A172 (cell line): ENCODE measurements around the gene ANKRD60. TPM values are rescaled to one million over a fixed set of nuclear protein-coding genes. Genes with fewer than 3 reads are reported as not detected.

ENCODE experiments used
- DNase-seq: peaks from one replicate; pipeline ENCODE4 v3.0.0-alpha.2; 2015; ENCODE audit warnings: low spot score
- total RNA-seq: library from RNA; depleted of rRNA; stranded (reverse); fragments of >200 nt; shearing (Covaris generic); gene quantifications from 2 replicates; pipeline ENCODE4 v1.2.3, GENCODE V29; 2014

The ANKRD60 gene
- total RNA-seq, 1 experiment from 2014 or later: not detected

DNA sequence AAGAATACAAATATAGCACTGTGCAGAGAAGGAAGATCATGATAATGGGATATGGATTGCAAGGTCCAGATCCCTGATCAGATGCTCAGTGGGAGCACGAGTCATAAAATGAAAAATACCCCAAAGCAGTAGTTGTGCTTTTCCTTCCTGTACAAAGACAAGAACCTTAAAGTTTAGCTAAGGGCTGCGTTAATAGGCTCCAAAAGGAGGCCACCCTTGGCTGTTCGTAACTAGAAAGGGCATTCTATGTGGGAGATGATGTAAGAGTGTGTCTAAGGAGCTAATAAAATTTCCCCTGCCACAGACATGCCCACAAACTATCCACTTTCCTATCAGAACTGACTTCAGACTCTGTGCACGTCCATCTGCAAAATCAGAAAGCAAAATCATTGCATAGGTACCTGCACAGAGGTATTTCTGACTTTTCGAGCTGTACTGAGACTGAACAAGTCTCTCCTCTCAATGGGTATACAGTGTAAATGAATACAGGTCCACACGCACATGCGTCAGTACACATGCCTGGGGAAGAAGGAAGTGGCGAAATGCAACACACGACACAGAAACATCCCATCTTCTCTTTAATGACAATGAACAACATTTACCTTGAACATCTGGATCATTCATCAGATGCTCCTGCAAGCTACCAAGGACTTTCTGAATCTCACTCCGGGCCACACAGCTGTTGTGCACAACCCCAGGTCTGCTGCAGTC, 16.9 kb upstream of the ANKRD60 start:
- no peak for DNase-seq

DNA sequence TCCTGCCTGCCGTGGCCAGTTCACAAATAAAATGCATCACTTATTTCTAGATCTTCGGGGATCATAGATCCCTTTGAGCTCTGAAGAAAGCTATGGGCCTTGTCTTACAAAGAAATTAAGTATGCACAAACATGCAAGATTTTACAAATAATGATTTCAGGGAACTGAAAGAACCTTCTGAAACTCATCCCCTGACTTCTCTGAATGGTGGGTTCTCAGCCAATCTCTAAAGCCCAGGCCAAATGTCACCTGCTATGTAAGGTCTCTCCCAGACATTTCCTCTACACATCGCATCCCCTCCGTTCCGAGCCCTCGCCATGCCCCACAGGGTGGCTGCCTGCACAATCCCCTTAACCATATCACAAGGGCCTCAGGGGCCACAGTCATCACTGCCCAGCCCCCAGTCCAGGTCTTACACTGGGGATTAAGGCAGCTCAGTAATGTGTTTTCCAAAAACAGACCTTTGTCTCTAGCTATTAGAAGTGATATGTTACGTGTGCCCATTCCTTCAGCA, 16.1 kb upstream of the ANKRD60 start:
- no peak for DNase-seq

DNA sequence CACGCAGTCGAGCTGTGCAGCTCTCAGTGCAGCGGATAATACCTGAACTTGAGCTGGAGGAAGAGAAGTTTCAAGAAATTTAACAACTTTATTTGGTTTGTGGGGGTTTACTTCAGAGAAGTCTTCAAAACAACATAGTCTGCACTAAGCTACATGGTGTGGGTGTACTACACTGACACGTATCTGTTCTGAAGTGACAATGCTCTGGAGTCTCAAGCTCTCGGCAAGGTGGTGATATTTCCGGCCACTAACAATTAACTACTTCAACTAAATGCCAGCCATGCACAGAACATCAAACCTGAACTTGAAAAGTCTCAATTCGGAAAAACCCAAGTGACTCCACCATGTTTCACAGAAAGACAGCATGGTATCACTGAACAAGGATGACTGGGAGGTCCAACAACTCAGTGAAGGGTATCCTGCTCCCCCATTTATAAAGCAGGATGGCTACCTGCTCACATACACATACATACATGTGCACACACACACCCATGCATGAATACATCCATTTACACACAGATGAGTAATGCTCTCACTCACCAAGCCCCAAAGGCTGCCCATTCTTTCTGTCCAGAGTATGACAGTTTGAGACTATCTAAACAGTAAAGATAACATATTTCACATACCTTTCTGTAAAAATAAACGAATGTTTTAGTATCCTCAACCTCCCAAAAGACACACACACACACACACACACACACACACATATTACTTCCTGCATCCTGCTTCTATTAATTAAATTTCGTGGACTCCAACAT, 15.4 kb upstream of the ANKRD60 start:
- DNase-seq: no peak

DNA sequence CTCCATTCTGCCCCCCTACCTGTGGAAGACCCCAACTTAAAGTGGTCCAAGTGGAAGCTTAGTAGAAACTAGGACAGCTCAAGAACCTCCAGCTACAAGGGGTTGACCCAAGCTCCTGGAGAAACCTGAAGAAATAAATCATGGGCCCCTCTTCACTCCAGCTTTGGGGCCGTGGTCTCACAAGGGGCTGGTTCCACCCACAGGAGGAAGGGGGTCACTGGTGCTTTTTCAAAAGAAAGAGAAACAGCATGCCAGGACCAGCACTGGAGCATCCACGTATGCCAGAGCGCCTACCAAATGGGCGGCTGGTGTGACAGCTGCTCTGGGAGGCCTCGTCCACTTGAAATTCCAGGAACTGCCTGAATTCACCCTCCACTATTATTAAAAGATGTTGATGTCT, 14.4 kb upstream of the ANKRD60 start:
- no peak for DNase-seq

DNA sequence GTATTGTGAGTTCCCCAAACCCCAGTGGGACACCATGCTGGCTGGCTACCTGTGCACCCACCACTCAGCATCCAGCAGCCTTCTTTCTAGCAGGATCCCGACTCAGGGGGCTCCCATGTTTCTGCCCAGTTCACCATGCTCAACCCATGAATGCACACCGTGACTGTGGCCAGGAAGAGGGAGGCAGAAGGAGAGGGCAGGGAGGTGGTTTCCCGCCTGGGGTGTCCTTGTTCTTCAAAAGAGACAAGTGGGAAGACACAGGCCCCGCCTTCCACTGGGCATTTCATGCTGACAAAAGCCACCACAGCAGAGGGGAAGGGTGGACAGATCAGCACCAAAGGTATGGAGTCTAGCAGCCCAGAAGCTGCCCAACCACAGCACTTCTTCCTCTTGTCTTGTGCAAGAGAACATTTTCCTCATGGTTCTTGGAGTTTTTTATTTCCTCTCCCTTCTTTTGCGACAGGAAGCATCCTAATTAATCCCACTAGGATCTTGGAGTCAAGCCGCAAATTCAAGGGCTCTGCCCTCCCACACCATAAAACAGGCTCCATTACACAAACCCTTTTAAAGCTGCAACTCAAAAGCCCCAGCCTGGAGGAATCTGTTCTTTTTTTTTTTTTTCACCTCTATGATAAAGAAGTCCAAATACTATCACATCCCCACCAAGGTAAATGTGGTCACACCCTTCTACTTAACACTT, 13.5 kb upstream of the ANKRD60 start:
- no peak for DNase-seq

DNA sequence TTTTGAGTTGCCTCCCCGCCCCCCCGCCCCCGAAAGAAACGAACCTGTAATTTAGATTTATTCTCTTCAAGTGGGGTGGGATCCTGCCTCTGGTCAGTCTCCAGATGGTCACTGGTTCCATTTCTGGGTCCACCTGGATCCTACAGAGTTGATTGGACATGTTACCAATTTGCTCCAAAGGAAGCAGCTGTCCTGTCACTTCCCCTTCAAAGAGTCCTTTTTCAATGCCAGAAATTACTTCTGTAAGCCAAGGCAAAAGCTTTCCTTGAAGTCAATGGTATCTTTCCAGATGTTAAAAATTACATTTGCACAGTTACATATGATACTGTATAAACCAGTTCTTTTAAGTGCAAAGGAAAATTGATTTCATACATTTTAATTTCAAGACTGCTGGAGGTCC, 12.0 kb upstream of the ANKRD60 start:
- DNase-seq: no peak

DNA sequence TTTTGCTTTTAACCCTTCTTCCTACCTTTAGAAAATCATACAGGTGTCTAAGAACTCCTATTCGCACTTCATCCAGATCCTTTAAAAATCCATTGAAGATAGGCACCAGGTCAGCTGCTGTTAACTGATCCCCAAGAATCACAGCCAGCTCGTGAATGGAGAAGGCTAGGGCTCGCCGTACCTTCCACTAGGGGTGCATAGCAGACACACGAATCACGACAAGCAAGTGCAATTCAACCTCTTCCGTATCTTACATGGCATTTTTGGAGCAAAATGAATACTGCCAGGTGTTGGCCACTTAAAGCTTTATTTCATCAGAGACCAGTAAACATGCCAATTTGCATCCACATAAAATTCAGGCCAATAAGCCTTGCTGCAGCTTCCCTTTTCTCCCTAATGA, 10.8 kb upstream of the ANKRD60 start:
- DNase-seq: peak; percentile 31

DNA sequence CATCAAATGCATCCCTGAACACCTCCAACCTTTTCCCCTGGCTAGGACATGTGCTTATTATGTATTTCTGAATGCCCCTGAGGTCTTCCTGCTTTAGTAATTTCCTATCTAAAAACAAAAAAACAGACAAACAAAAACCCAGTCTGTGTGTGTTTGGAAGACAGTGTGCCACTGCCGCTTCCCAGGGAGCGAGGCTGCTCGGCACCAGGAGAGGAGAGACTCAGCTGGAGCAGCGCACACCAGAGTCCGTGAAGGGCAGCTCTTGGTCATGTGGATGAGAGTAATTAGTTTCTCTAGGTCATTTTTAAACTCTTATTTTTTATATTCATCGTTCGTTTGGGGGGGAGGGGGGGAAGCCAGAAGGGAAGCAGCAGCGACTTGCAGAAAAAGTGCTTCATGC, 10.0 kb upstream of the ANKRD60 start:
- DNase-seq: no peak

DNA sequence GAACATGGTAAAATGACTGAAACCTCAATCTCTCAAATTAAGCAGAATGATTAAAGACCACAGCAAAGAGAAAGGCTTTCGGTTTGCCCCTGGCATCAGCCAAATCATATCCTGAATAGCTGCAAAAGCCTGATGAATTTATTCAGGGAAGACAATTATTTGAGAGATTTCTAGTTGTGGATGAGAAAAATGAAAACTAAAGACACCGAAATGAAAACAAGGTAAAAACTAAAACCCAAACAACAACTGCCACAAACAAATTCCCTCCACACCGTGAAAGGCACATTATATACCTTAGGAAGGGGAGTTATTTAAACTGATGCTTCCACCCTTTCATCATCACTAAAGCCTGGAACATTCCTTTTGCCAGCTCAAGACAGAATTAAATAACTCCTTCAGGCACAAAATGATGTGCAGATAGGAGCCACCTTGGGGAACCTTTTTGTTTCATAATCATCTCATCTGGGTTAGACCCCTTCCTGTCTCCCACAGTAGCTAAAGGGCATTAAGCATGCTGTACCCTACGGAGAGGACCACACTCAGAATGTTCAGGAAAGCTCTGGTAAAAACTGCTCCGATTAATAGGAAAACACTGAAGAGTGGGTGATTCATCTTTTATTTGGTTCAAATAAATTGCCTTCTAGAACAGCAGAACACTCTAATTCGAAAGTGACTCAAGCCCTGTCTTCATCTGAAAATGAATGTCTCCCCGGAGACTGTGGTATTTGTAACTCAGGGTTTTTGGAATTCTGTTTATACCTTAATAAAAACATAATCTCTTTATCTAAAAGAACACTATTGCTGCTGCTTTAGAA, 9.1 kb upstream of the ANKRD60 start:
- DNase-seq: peak; percentile 74

DNA sequence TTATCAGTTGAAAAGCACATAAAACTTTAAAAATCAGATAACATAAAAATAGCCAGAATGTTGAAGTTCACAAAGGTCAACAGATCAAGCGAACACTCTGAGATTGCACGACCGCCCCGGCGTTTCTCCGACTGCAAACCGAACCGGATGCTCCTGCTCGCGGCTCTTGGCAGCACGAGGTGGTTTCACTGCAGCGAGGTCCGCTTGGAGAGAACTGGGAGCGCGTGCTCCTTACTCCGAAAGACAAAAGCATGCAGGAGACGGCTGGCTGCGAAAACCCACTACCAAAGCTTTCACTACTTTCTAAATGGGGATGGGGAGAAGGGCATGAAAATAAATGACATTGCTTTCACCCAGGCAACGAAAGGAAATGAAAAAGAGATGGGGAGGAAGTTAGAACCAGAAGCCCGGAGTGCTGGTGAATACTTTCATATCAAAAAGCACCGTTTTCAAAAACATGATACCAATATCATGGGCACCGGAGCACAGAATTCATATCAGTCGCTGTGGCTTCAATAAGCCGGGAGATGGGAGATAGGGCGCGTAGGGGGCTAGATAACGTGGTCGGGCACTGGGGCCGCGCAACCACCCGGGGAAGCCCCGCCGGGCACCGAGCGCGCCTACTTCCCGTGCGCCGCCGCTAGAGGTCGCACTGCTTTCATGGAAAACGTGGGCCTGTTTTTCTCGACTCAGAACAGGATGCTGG, 8.3 kb upstream of the ANKRD60 start:
- peak; percentile 55 for DNase-seq

DNA sequence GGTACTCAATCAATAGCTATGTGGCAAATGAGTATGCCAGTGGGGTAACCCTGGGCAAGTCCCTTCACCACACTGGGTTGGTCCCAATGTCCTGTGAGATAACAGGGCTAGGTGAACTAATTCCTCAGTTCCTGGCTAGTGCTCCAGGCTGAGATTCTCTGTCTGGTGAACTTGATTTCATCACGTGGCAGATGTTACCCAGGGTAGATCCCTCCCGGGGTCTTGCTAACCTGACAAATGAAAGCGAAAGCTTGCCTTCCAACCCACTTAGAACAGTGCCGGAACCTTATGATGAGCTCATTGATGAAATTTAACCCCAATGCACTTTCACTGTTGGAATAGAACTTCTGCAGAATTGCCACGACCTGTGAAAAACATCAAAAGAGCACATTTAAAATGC, 6.6 kb upstream of the ANKRD60 start:
- DNase-seq: no peak

DNA sequence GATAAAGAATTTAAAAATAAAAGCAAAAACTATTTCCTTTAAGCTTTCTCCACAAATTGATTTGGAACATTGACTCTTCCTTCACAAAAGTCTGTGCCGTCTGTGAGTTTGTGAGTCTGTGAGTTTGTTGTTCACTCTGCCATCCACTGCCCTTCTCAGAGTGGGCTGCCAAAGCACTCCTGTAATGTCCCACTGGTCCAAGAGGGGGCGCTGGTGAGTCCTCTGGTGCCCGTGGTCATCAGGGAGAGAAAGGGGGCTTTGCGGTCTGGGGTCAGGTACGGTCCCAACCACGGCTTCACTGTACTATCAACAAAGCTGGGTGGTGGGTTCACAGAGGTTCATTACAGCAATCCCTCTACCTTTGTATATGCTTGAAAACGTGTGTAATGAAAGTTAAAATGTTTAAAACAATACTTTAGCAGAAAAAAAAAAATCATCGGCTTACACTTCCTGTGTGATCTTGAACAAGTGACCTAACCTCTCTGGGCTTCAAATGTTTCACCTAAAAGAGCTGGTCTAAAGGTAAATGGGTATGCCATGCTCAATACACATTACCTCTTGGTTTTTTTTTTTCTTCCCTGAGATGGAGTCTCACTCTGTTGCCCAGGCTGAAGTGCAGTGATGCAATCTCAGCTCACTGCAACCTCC, 5.6 kb upstream of the ANKRD60 start:
- DNase-seq: no peak

DNA sequence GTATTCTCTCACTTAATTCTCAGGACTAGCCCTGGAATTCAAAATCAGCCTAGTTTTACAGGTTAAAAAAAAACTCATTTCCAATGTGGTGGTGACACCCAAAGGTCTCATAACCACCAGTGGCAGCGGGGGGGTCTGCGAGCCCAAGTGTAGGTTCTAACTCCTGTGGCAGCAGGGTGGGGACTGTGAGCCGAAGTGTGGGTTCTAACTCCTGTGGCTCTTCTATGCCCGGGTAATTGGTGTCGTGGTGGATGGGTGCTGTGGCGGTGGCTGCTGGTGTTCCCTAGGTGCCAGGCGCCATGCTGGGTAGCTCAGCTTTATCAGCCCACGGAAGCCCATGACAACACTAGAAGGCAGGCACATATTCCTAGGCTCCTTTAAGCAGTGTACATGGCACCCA, 4.9 kb upstream of the ANKRD60 start:
- DNase-seq: no peak

DNA sequence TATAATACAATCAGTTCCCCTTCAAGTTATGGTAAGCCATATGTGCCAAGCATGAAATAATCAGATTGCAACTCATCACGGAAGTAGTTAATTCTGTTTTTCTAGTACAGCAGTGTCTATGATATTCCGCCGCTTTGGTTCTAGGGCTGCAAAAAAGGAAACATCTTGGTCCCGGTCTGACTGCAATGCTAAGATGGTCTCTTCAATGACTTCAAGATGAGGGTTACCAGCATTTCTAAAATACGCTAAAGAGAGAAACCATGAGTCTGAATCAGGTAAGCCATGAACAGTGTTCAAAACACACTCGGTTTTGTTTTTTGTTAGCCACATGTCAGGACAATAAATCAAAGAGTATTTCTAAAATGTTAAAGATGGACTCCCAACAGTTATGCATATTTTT, 3.2 kb upstream of the ANKRD60 start:
- no peak for DNase-seq

DNA sequence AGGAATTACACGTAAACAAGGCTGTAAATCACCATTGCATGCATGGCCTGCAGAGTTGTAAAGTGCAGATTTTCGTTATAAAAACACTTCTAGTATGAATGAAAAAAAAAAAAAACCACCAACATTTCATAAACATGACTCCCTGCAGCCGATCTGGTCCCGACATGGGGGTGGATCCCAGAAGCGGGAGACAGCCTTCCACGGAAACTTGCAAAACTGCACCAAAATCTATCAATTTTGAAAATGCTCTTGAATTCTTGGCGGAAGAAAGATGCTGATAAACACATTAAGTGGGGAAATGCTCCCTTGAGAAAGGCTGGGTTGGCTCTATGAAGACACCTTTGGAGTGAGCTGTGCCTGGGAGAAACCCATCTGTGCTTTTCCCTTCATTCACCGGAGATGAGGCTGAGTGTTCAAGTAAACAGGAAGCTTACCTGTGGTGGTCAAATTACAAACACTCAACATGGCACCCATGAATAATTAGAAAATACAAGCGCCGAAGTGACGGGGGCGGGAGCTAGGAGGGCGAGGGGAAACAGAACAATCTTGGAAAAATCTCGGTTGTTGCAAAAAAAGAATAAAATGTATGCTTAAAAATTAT, 845 bp upstream of the ANKRD60 start:
- no peak for DNase-seq

DNA sequence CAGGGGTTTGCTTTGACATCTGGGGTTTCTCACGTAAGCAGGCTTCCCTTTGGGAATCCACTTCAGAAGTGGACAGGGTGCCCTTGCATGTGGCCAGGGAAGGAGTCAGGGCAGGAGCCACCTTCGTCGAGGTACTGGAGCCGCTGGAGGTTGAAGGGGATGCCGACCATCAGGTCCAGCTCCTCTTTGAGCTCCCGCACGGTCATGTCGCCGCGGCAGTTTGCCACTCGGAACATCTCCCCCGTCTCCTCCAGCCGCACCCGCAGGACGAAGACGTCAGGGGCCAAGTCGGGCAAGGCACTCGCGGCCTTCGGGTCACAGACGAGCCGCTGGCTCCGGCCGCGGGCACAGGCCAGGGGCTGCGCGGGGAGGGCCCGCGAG, 360 bp downstream of the ANKRD60 start:
- no peak for DNase-seq

DNA sequence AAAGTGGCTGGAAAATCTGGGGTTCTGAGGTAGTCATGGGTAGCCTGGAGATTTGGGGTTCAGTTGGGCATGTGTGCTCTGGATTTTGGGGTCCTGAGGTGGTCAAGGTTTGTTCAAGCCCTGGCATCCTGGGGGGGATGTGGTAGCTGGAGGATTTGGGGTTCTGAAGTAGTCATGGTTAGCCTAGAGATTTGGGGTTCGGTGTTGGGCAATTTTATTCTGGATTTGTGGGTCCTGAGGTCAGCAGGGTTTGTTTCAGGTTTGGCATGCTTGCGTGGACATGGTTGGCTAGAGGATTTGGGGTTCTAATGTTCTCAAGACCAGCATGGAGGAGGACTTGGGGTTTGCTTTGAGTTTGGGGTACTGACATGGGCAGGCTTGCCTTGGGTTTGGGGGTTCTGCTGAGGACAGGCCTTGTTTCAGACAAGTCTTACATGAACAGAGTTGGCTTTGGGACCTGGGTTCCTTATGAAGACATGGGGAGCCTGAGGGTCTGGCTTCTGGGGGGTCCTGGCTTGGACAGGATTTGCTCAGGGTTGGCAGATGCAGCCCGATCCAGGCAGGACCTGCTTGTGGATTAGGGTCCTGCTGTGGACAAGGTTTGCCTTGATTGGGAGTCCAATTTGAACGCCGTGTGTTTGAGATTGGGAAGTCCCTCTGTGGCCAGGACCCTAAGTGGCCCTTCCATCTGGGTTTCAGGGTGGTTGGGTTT, 906 bp downstream of the ANKRD60 start:
- no peak for DNase-seq

DNA sequence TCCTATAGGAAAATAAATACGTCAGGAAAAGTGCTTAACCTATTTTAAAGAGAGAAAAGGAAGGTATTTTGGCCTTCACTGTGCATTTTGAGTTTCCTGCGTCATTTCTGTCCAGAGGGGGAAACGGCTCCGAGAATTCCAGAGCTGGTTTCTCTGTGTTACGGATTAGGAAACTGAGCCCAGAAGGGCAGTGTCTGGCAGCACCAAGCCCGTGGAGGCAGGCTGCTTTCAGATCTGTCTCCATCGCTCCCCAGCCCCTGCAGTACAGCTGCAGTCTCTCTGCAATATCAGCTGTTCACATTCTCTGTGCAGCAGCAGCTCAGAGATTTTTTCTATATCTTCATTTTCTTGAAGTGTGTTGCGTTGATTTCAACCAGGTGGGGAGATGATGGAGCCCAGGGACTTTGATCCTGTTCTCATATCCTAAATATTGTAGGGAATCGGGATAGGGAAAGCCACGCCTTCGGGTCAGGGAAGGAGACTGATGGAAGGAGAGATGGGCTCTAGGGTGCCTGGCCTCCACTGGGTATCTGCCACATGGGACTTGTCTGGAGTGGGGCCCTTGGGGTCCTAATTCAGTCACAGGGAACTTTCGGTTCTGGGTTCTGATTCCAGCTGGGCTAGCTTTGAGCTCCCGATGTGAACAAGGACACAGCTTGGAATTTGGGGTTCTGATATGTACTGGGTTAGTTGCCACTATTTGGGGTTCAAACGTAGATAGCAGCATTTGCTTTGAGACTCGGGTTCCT, 2.8 kb downstream of the ANKRD60 start:
- no peak for DNase-seq

DNA sequence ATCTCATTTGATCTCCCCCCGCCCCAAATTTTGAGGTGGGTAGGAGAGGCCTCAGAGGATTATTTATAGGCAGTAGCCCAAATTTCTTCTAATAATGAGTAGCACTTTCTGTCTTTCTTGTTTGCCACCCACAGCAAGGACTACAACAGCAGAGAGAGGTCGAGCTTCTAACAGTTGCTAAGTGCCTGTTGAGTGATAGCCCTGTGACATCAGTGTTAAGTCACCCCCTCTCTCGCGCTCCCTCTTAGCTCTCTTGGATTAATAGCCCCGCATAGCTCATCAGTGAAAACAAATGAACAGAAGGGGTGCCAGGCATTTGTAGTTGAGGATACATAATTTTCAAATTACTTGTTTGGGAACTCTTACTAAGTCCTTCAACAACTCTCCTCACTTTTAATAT, 3.5 kb downstream of the ANKRD60 start:
- DNase-seq: no peak
